ENCODE measurements around the gene ZNF273.
"Not testable (repeated sequence)": the region's sequence is repeated elsewhere in the genome, so short reads cannot be mapped to it uniquely, and the experiment has no call there.

The ZNF273 gene

DNA sequence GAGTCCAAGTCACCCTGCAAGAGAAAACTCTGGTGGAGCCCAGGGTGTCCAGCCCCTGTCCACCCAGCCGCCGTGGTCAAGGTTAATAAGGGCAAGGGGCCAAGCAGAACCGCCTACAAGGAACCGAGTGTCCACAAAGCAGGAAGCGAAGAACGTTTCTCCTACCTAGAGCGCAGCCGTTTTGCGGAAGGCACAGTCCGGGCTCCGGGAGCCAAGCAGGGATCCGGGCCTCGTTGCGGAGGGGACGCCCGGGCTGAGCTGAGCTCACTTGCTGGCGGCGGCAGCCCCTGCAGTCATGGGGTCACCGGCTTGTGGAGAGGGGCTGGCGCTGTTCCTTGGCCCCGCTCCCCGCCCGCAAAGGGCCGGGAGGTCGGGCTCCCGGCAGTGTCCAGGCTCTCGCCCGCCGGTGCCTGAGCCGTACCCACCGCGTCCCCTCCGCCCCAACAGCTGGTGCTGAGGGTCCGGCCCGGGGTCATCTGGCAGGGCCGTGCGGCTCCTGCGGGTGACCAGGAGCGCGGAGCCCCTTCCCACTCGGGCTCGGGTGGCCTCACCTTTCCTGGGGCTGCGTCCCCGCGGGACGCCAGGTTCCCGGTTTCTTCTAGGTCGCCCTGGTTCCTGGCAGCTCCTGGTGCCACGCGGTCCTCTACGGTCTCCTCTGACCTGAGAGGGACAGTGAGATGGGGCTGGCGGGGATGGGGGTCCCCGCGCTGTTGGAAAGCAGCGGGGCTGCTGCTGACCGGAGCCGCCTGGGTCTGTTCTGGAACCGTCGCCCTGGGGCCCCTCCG, 14.0 kb upstream of the ZNF273 start:
- no peak for DNase-seq (ENCODE audit: low read depth in 3 of 3, low spot score in 1 of 3)

GRCh38 chr7:64889686-64890162, 13.3 kb upstream of the ZNF273 start:
- DNase-seq (ENCODE audit: low read depth in 3 of 3, low spot score in 1 of 3) = no peak

GRCh38 chr7:64890273-64890672, 12.8 kb upstream of the ZNF273 start:
- DNase-seq (ENCODE audit: low read depth in 3 of 3, low spot score in 1 of 3) = not testable (repeated sequence)

DNA sequence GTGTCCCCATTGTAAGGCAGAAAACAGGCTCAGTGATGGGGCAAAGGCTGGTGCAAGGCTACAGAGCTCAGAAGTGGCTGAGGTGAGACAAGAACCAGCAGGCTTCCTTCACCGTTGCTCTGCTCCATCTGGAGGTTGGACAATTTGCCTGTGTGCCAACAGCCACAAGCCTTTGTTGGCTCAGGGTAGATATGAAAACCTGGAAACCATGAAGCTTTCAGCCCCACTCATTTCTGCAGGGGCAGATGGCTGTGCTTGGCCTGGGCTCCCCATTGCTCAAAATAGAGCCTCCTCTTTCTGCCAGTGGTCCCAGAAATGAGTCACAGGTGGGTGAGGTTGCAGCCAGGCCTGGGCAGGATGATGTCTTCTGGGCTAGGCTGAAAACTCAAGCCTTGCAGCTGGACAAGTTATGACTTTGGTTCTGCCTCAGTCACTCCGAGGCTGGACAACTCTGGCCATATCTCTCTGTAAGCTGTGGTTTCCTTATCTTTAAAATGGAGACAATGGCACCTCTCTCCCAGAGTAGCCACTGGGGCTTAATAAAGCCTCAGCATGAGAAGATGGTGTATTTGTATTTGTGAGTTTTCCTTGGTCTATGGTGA, 12.2 kb upstream of the ZNF273 start:
- no peak for DNase-seq (ENCODE audit: low read depth in 3 of 3, low spot score in 1 of 3)

DNA sequence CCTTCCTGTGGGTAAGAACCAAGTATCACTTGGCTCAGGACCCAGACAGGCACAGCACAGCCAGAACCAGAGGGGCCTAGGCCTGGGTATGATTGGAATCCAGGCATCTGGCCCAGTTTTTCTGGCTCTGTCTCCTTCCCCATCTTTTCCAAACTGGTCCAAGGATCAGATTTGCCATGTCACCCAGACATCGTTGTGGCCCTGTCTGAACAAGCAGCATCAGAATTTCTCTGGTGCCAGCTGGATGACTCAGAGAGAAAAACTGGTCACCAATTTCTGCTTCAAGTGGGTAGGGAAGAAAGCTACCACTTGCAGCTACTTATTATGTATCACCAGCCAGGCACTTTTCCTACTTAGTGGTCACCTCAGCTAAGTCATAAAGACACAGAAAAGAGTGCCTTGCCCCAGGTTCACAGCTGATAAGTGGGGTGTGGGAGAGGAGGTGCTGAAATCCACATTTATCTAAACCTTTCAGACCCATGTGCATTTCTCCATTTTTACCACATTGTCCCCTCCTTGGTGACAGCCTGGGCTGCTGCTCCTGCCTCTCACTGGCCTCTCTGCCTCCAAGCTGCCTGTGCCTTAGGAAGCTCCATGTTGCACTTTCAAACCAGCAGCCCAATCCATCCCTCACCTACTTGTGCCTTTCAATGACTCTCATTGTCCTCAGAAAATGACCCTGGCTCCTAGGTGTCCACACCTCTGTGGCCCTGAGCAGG, 11.6 kb upstream of the ZNF273 start:
- DNase-seq (ENCODE audit: low read depth in 3 of 3, low spot score in 1 of 3) = not testable (repeated sequence)

DNA sequence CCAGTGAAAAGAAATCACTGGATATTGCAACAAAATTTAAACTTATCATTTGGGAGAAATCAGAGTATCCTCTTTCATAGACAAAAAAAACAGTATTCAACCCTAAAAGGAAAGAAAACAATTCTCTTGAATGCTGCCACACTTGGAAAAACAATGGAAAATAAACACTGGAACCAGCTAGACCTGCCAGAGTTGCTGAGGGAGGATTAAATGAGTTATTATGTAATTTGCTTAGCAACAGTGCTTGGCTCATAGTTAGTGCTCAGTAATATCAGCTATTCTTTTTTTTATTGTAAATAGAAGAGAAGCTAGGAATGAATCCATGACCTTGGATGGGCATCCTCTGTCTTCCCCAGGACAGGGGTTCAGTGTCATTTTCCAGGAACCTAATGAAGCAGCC, 11.0 kb upstream of the ZNF273 start:
- no peak for DNase-seq (ENCODE audit: low read depth in 3 of 3, low spot score in 1 of 3)

- no peak for DNase-seq (ENCODE audit: low read depth in 3 of 3, low spot score in 1 of 3)
Observed at GRCh38 chr7:64892666-64893309, 10.3 kb upstream of the ZNF273 start.

DNA sequence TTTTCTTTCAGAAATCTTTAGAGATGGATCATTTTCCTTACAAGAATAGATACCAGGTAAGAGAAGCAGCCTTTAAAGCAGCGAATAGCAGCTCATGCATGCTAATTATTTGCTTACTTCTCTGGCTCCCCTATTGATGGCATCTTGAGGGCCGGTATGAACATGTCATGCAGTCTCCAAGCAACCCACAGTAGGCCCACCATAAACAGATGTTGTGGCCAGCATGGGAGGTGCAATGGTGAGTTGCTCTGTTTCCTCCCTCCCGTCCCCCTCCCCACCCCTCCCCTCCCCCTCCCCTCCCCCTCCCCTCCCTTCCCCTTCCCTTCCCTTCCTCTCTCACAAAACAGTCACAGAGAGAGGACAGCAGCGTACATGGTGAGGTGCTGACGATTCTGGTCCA, 9.7 kb upstream of the ZNF273 start:
- DNase-seq (ENCODE audit: low read depth in 3 of 3, low spot score in 1 of 3) = no peak

- DNase-seq (ENCODE audit: low read depth in 3 of 3, low spot score in 1 of 3) = not testable (repeated sequence)
Observed at GRCh38 chr7:64902461-64902805, 640 bp upstream of the ZNF273 start.

DNA sequence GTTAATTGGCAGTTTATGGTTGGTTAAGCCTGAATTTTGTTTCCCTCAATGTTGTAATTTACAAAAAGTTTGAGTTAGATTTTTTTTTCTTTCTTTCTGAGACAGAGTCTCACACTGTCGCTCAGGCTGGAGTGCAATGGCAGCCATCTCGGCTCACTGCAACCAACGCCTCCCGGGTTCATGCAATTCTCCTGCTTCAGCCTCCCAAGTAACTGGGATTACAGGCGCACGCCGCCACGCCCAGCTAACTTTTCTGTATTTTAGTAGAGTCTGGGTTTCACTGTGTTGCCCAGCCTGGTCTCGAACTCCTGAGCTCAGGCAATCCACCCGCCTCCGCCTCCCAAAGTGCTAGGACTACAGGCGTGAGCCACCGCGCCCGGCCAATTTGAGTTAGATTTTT, 935 bp downstream of the ZNF273 start:
- DNase-seq (ENCODE audit: low read depth in 3 of 3, low spot score in 1 of 3) = no peak

GRCh38 chr7:64905133-64905532, 2.1 kb downstream of the ZNF273 start:
- no peak for DNase-seq (ENCODE audit: low read depth in 3 of 3, low spot score in 1 of 3)

DNA sequence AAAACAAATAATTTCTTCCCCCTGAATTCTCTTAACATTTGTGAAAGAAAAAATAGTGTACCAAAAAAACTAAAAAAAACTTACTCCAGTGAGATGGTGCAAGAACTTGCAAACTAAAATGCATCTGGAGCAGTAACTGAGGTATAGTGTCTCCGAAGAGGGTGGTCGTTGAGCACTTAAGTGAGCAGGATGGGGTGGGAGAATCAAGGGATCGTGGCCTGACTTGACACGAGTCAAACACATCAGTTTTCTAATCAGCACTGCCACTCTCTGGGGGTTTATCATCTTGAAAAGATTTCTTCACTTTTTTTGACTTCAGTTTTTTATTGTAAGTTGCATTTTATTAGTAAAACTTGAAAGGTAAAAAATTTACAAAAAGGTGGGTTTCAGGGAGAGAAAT, 2.5 kb downstream of the ZNF273 start:
- DNase-seq (ENCODE audit: low read depth in 3 of 3, low spot score in 1 of 3) = no peak

GRCh38 chr7:64907641-64908326, 4.7 kb downstream of the ZNF273 start:
- DNase-seq (ENCODE audit: low read depth in 3 of 3, low spot score in 1 of 3) = no peak

DNA sequence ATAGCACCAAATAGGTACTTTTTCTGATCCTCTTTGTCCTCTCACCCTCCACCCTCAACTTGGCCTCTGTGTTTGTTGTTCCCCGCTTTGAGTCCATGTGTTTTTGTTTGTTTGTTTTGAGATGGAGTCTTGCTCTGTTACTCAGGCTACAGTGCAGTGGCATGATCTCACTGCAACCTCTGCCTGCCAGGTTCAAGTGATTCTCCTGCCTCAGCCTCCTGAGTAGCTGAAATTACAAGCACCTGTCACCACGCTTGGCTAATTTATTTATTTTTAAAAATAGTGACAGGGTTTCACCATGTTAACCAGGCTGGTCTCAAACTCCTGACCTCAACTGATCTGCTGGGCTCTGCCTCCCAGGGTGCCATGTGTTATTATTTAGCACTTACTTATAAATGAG, 5.3 kb downstream of the ZNF273 start:
- no peak for DNase-seq (ENCODE audit: low read depth in 3 of 3, low spot score in 1 of 3)

- DNase-seq (ENCODE audit: low read depth in 3 of 3, low spot score in 1 of 3) = no peak
Observed at GRCh38 chr7:64914557-64914956, 11.5 kb downstream of the ZNF273 start.

DNA sequence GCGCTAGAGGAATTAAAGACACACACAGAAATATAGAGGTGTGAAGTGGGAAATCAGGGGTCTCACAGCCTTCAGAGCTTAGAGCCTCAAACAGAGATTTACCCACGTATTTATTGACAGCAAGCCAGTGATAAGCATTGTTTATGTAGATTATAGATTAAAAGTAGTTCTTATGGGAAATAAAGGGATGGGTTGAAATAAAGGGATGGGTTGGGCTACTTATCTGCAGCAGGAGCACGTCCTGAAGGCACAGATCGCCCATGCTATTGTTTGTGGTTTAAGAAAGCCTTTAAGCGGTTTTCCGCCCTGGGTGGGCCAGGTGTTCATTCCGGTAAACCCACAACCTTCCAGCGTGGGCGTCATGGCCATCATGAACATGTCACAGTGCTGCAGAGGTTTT, 12.2 kb downstream of the ZNF273 start:
- not testable (repeated sequence) for DNase-seq (ENCODE audit: low read depth in 3 of 3, low spot score in 1 of 3)

GRCh38 chr7:64928252-64929187, 25.4 kb downstream of the ZNF273 start:
- DNase-seq (ENCODE audit: low read depth in 3 of 3, low spot score in 1 of 3) = not testable (repeated sequence)

DNA sequence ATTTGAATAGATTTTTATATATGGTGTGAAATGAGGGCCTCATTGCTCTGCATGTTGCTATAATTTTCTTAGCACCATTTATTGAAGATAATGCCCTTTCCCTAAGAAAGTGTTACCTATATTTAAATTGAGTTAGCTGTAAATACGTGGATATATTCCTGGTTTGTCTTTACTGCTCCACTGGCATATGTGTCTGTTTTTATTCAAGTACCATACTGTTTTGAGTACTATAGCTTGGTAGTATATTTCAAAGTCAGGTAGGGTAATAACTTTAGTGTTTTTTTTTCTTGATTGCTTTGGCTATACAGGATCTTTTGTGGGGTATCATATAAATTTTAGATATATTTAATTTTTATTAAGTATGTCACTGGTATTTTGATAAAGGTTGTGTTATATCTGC, 31.4 kb downstream of the ZNF273 start:
- DNase-seq (ENCODE audit: low read depth in 3 of 3, low spot score in 1 of 3) = no peak

- DNase-seq (ENCODE audit: low read depth in 3 of 3, low spot score in 1 of 3) = no peak
Observed at GRCh38 chr7:64938540-64938939, 35.5 kb downstream of the ZNF273 start.

- not testable (repeated sequence) for DNase-seq (ENCODE audit: low read depth in 3 of 3, low spot score in 1 of 3)
Observed at GRCh38 chr7:64940021-64940420, 36.9 kb downstream of the ZNF273 start.
